H9 (cell line): Measurements from ENCODE around the gene FAM184A. TPM values are rescaled to one million over a fixed set of nuclear protein-coding genes. Genes with fewer than 3 reads are reported as not detected.

Experiments used
- DNase-seq: peaks from one replicate; pipeline ENCODE4 v3.0.0-alpha.2; 2017
- H2AFZ ChIP-seq: one replicate; pipeline ENCODE4 v1.6.1; 2013; ENCODE audit warnings: mild to moderate bottlenecking, low read length, control low read depth, moderate library complexity
- H2AK5ac ChIP-seq: 2 replicates; pipeline ENCODE4 v1.6.1; 2013; ENCODE audit warnings: low read length, control low read depth, mixed read lengths; ENCODE audit not compliant: insufficient read length
- H2BK120ac ChIP-seq: one replicate; pipeline ENCODE4 v1.6.1; 2013; ENCODE audit warnings: low read depth, mild to moderate bottlenecking, low read length, control low read depth, inconsistent platforms; ENCODE audit not compliant: poor library complexity, severe bottlenecking
- H2BK12ac ChIP-seq: 2 replicates; pipeline ENCODE4 v1.6.1; 2013; ENCODE audit warnings: low read length, control low read depth, mixed read lengths, low read depth; ENCODE audit not compliant: insufficient read length
- H2BK15ac ChIP-seq: 2 replicates; pipeline ENCODE4 v1.6.1; 2013; ENCODE audit warnings: low read depth, low read length, control low read depth
- H2BK20ac ChIP-seq: one replicate; pipeline ENCODE4 v1.6.1; 2013; ENCODE audit warnings: low read depth, mild to moderate bottlenecking, low read length, control low read depth, inconsistent platforms; ENCODE audit not compliant: poor library complexity, severe bottlenecking
- H2BK5ac ChIP-seq: 2 replicates; pipeline ENCODE4 v1.6.1; 2013; ENCODE audit warnings: low read length, control low read depth, mixed read lengths; ENCODE audit not compliant: insufficient read length
- H3K14ac ChIP-seq: 2 replicates; pipeline ENCODE4 v1.6.1; 2013; ENCODE audit warnings: low read length, control low read depth; ENCODE audit not compliant: insufficient read depth
- H3K18ac ChIP-seq: 2 replicates; pipeline ENCODE4 v1.6.1; 2013; ENCODE audit warnings: low read depth, mild to moderate bottlenecking, mixed read lengths, low read length, control low read depth; ENCODE audit not compliant: insufficient read length
- H3K23ac ChIP-seq: 2 replicates; pipeline ENCODE4 v1.6.1; 2013; ENCODE audit warnings: low read length, control low read depth, mixed read lengths, low read depth; ENCODE audit not compliant: insufficient read length
- H3K23me2 ChIP-seq: 2 replicates; pipeline ENCODE4 v1.6.1; 2013; ENCODE audit warnings: low read depth, mild to moderate bottlenecking, mixed read lengths, low read length, control low read depth; ENCODE audit not compliant: insufficient read length, poor library complexity, severe bottlenecking
- H3K27ac ChIP-seq: 2 replicates; pipeline ENCODE4 v1.5.1; 2013; ENCODE audit warnings: low read length, control low read depth, mixed read lengths, low read depth; ENCODE audit not compliant: insufficient read length
- H3K27me3 ChIP-seq: 2 replicates; pipeline ENCODE4 v1.6.1; 2013; ENCODE audit warnings: low read length, control low read depth, inconsistent platforms; ENCODE audit not compliant: insufficient read depth
- H3K4ac ChIP-seq: 2 replicates; pipeline ENCODE4 v1.6.1; 2013; ENCODE audit warnings: low read depth, mild to moderate bottlenecking, control low read depth, inconsistent platforms, low read length, moderate library complexity
- H3K4me1 ChIP-seq: 2 replicates; pipeline ENCODE4 v1.6.1; 2013; ENCODE audit warnings: low read length, control low read depth, inconsistent platforms; ENCODE audit not compliant: insufficient read depth
- H3K4me2 ChIP-seq: 2 replicates; pipeline ENCODE4 v1.6.1; 2013; ENCODE audit warnings: low read length, control low read depth, mixed read lengths; ENCODE audit not compliant: insufficient read length, insufficient read depth
- H3K56ac ChIP-seq: 2 replicates; pipeline ENCODE4 v1.6.1; 2013; ENCODE audit warnings: low read depth, mild to moderate bottlenecking, mixed read lengths, low read length, control low read depth; ENCODE audit not compliant: insufficient read length
- H3K79me1 ChIP-seq: 2 replicates; pipeline ENCODE4 v1.6.1; 2013; ENCODE audit warnings: low read depth, mild to moderate bottlenecking, moderate library complexity, low read length, control low read depth, inconsistent platforms; ENCODE audit not compliant: insufficient read depth, poor library complexity, severe bottlenecking
- H3K79me2 ChIP-seq: 2 replicates; pipeline ENCODE4 v1.6.1; 2013; ENCODE audit warnings: low read length, control low read depth, inconsistent platforms; ENCODE audit not compliant: insufficient read depth
- H3K9ac ChIP-seq: 2 replicates; pipeline ENCODE4 v1.6.1; 2013; ENCODE audit warnings: low read length, control low read depth, mixed read lengths; ENCODE audit not compliant: insufficient read length; ENCODE audit errors: extremely low read depth
- H3K9me3 ChIP-seq: one replicate; pipeline ENCODE4 v1.6.1; 2013; ENCODE audit warnings: low read depth, low read length, inconsistent platforms; ENCODE audit not compliant: control insufficient read depth
- H3T11ph ChIP-seq: one replicate; pipeline ENCODE4 v1.6.1; 2013; ENCODE audit warnings: mild to moderate bottlenecking, low read length, control low read depth, inconsistent platforms
- H4K20me1 ChIP-seq: one replicate; pipeline ENCODE4 v1.6.1; 2013; ENCODE audit not compliant: control insufficient read depth, insufficient read length, insufficient read depth
- H4K5ac ChIP-seq: 2 replicates; pipeline ENCODE4 v1.6.1; 2013; ENCODE audit warnings: low read depth, mild to moderate bottlenecking, mixed read lengths, low read length, control low read depth; ENCODE audit not compliant: insufficient read length
- H4K8ac ChIP-seq: replicated peaks from 2 replicates; pipeline ENCODE4 v1.6.1; 2013; ENCODE audit warnings: low read length, control low read depth, mixed read lengths, low read depth; ENCODE audit not compliant: insufficient read length
- H4K91ac ChIP-seq: 2 replicates; pipeline ENCODE4 v1.6.1; 2013; ENCODE audit warnings: low read depth, mild to moderate bottlenecking, moderate library complexity, mixed read lengths, low read length, control low read depth; ENCODE audit not compliant: insufficient read length
- H3K27ac Mint-ChIP-seq, 3 experiments: 2 replicates in 2 of 3; 3 replicates in 1 of 3; pipeline ENCODE4 v1.8.0; 2020 to 2021; ENCODE audit warnings: mixed read lengths in 3 of 3, mild to moderate bottlenecking in 1 of 3, moderate library complexity in 1 of 3
- H3K27me3 Mint-ChIP-seq: 2 replicates; pipeline ENCODE4 v1.8.0; 2021; ENCODE audit warnings: low read depth, mild to moderate bottlenecking, moderate library complexity, mixed read lengths
- H3K36me3 Mint-ChIP-seq, 3 experiments: 2 replicates in 2 of 3; 3 replicates in 1 of 3; pipeline ENCODE4 v1.8.0; 2020 to 2021; ENCODE audit warnings: low read depth in 3 of 3, mixed read lengths in 3 of 3; ENCODE audit not compliant: insufficient read depth in 1 of 3
- H3K4me1 Mint-ChIP-seq, 2 experiments: 2 replicates each; pipeline ENCODE4 v1.8.0; 2020; ENCODE audit warnings: mixed read lengths in 2 of 2
- H3K4me3 Mint-ChIP-seq, 2 experiments: 2 replicates in 1 of 2; 3 replicates in 1 of 2; pipeline ENCODE4 v1.8.0; 2020 to 2021; ENCODE audit warnings: mild to moderate bottlenecking in 2 of 2, mixed read lengths in 2 of 2, moderate library complexity in 1 of 2
- H3K9me3 Mint-ChIP-seq, 2 experiments: 2 replicates in 1 of 2; 3 replicates in 1 of 2; pipeline ENCODE4 v1.8.0; 2020; ENCODE audit warnings: mild to moderate bottlenecking in 2 of 2, mixed read lengths in 2 of 2, moderate library complexity in 1 of 2
- WGBS: extraction: QIAGEN DNeasy Blood & Tissue Kit; methylation state at CpG from one replicate; pipeline ENCODE4 v1.1.7; 2013; ENCODE audit warnings: missing lambda C conversion rate, low lambda C conversion rate, mixed read lengths; ENCODE audit not compliant: insufficient read length; ENCODE audit errors: extremely low coverage; 5-methylcytosine and 5-hydroxymethylcytosine counted together
- total RNA-seq: library from RNA; stranded (reverse); gene quantifications from 2 replicates; pipeline ENCODE4 v1.2.1, GENCODE V29; 2021
- TF ChIP-seq, protein P1 (sequence below): fragments of 200-600 bp; sonication (generic); conservative IDR thresholded peaks from 3 replicates; pipeline ENCODE4 v1.8.0; 2021; ENCODE audit warnings: antibody characterized with exemption, mild to moderate bottlenecking

Gene FAM184A
- total RNA-seq, 1 experiment from 2014 or later: 11.4 TPM

DNA sequence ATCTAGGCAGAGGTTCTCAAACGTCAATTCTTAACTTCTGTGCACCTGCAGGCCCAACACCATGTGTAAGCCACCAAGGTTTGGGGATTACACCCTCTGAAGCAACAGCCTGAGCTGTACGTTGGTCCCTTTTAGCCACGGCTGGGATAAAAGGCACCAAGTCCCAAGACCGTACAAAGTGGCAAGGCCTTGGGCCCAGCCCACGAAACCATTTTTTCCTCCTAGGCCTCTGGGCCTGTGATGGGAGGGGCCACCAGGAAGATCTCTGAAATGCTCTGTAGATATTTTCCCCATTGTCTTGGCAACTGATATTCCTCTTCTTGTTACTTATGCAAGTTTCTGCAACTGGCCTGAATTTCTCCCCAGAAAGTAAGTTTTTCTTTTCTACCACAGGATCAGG lies 4.5 kb upstream of the FAM184A start:
- Histone ChIP-seq H3T11ph (no peak overlapping the region), H4K8ac (no peak overlapping the region), H2AFZ (no peak overlapping the region), H3K27me3 (no peaks in the 10 kb centered on the region; the same call in 1 of the 2 replicates), H4K5ac (no peak overlapping the region), H3K9ac (no peak overlapping the region), H2AK5ac (no peak overlapping the region), H4K20me1 (no peaks in the 10 kb centered on the region), H3K18ac (no peak overlapping the region), H2BK120ac (no peak overlapping the region), H3K27ac (no peak overlapping the region), H3K4me1 (no peaks in the 10 kb centered on the region), H2BK20ac (no peak overlapping the region), H2BK12ac (no peak overlapping the region), H3K79me2 (no peaks in the 10 kb centered on the region), H3K23me2 (peaks cover 5% of the 10 kb centered on the region), H3K4ac (no peak overlapping the region), H3K79me1 (no peaks in the 10 kb centered on the region), H2BK15ac (no peak overlapping the region), H3K4me2 (no peak overlapping the region), H3K23ac (no peak overlapping the region), H4K91ac (no peak overlapping the region), H3K14ac (no peak overlapping the region), H2BK5ac (no peak overlapping the region), H3K56ac (no peak overlapping the region), H3K9me3 (peaks cover 7% of the 10 kb centered on the region)
- WGBS: no CpG with 5 or more reads among the region's 5 CpGs
- Mint-ChIP-seq H3K36me3 (peaks cover 15 to 31% (median 27%) of the 10 kb centered on the region in 3 experiments), H3K4me3 (no peak overlapping the region), H3K9me3 (peaks cover 35 to 43% of the 10 kb centered on the region in 2 experiments), H3K27ac (no peak overlapping the region), H3K4me1 (peaks cover 12% of the 10 kb centered on the region in 2 experiments), H3K27me3 (peaks cover 35% of the 10 kb centered on the region)
- TF ChIP-seq, protein P1, sequence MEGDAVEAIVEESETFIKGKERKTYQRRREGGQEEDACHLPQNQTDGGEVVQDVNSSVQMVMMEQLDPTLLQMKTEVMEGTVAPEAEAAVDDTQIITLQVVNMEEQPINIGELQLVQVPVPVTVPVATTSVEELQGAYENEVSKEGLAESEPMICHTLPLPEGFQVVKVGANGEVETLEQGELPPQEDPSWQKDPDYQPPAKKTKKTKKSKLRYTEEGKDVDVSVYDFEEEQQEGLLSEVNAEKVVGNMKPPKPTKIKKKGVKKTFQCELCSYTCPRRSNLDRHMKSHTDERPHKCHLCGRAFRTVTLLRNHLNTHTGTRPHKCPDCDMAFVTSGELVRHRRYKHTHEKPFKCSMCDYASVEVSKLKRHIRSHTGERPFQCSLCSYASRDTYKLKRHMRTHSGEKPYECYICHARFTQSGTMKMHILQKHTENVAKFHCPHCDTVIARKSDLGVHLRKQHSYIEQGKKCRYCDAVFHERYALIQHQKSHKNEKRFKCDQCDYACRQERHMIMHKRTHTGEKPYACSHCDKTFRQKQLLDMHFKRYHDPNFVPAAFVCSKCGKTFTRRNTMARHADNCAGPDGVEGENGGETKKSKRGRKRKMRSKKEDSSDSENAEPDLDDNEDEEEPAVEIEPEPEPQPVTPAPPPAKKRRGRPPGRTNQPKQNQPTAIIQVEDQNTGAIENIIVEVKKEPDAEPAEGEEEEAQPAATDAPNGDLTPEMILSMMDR: no peak
- no peak for DNase-seq
